Measurements from ENCODE around the gene RNH1. TPM values are rescaled to one million over a fixed set of nuclear protein-coding genes. Genes with fewer than 3 reads are reported as not detected.
"Not testable (repeated sequence)": the region's sequence is repeated elsewhere in the genome, so short reads cannot be mapped to it uniquely, and the experiment has no call there.

Gene RNH1
- total RNA-seq, 1 donor from 2014 or later = 152 TPM

GRCh38 chr11:518463-519202, 11.6 kb upstream of the RNH1 start:
- ATAC-seq = peak; percentile 96

GRCh38 chr11:516918-517685, 10.1 kb upstream of the RNH1 start:
- not testable (repeated sequence) for ATAC-seq

GRCh38 chr11:516400-516799, 9.4 kb upstream of the RNH1 start:
- ATAC-seq = no peak

DNA sequence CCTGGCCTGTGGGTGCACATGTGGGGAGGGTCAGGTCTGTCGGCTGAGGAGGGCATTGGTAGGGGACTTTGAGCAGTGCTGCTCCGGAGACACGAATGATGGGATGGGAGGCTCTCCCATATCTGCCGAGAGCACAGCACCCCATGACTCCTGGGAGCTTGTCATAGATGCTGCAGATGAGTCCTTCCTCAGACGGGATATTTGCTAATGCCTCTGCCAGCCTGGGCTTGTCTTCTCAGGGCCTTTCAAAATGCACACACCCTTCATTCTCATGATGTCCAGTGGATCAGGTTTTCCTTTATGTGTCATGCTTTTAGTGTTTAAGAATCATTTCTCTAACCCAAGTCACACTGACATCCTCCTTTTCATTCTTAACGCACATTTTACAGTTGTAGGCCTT, 8.1 kb upstream of the RNH1 start:
- peak; percentile 87 for ATAC-seq

DNA sequence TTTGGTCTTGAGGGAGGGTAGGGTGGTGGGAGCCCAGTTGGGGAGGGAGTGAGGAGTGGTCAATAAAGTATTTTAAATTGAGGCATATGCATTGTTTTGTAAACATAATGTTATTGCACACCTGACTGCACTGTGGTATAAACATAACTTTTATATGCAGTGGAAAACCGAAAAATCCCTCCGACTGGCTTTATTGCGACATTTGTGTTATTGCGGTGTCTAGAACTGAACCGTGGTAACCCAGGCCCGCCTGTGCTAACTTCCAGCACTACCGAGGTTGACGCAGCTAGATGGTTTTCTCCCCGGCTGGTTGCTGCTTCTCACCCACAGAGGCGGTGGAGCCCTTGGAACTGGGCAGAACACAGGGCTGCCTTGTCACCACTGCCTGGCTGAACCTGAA, 7.6 kb upstream of the RNH1 start:
- ATAC-seq = peak; percentile 35

- no peak for ATAC-seq
Observed at GRCh38 chr11:512761-513595, 5.9 kb upstream of the RNH1 start.

DNA sequence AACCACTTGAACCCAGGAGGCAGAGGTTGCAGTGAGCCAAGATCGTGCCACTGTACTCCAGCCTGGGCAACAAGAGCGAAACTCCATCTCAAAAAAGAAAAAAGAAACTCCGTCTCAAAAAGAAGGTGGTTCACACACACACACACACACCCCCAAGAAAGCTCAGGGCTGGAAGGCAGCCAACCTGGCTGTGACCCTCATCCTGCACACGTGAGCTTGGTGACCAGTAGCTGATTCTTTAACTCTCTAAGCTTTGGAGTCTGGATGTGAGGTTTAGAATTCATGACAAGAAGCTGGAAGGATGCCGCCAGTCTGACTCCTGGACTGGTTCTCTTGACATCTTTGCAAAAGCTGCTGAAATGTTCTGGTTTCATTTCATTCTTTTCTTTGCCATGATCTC, 1.9 kb upstream of the RNH1 start:
- ATAC-seq = no peak

GRCh38 chr11:507727-508515, 879 bp upstream of the RNH1 start:
- ATAC-seq = no peak

DNA sequence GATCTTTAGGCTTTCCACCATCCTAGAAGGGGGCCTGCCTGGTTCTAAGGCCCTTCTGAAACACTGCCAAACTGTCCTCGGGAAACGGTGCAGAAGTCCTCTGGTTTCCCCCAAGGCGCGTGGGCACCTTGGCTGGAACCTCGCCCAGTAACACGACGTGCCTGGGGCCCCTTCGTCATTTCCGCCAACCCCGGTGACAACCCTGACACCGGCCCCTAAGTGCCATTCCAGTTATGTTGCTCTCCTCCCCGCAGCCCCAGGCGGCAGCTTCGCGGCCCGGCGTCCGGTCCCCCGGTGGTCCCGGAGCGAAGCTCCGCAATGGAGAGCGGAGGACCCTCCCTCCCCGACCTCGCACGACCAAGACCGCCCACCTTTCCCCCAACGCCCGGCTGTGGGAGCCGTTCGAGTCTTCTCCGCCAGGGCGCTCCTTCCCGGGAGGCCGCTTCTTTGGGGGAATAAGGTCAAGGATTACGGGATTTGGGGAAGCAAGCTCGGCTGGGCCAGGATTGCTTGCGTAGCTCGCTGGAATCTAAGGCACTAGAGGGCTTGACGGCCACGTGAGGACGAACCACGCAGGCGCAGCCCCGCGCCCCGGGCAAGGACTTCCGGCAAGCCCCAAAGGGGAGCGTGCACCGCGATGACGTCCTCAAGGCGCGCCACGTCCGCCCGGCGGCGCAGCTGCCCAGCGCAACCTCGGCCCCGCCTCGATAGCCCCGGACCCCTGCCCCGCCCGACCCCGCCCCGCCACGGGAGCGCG, 626 bp downstream of the RNH1 start:
- ATAC-seq = peak; percentile 81

GRCh38 chr11:504994-505344, 2.1 kb downstream of the RNH1 start:
- ATAC-seq = no peak

GRCh38 chr11:504053-504993, 2.7 kb downstream of the RNH1 start:
- ATAC-seq = peak; percentile 10

- no peak for ATAC-seq
Observed at GRCh38 chr11:503179-503981, 3.7 kb downstream of the RNH1 start.

DNA sequence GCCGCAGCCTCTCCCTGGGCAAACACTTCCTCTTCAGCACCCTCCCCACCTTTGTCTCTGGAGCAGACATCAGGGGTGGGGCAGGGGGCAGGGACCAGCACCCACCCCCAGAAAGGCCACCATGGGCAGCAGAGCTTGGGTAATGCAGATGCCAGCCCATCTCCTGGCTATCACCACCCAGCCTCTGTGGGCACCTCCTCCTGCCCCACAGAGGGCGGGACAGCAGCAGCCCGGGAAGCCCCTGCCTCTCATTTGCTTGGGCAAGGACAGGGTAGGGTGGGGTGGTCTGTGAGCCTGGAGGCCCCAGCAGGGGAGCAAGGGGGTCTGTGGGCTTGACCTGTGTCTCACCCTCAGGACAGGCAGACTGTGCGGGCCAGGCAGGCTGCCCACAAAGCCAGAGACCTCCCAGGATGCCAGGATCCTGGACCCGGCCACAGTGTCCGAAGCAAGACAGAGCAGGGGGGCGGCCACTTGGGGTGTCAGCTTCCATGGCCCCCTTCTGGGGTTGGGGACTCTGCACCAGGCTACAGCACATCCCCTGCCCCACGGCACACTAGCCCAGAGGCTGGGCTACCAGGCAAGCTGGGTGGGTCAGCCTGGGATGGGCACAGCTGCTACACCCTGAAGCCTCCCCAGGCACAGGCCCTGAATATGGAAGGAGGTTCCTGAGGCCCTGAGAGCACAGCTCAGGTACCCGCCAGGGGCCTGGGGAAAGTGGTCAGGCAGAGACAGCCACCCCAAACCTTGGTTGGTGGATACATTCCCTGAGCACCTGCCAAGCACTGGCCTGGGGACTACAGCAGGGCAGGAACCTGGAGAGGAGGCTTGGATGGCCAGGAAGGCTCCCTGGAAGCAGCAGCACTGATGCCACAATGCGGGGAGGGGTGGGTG, 4.5 kb downstream of the RNH1 start:
- no peak for ATAC-seq

GRCh38 chr11:501683-502287, 5.3 kb downstream of the RNH1 start:
- ATAC-seq = no peak

DNA sequence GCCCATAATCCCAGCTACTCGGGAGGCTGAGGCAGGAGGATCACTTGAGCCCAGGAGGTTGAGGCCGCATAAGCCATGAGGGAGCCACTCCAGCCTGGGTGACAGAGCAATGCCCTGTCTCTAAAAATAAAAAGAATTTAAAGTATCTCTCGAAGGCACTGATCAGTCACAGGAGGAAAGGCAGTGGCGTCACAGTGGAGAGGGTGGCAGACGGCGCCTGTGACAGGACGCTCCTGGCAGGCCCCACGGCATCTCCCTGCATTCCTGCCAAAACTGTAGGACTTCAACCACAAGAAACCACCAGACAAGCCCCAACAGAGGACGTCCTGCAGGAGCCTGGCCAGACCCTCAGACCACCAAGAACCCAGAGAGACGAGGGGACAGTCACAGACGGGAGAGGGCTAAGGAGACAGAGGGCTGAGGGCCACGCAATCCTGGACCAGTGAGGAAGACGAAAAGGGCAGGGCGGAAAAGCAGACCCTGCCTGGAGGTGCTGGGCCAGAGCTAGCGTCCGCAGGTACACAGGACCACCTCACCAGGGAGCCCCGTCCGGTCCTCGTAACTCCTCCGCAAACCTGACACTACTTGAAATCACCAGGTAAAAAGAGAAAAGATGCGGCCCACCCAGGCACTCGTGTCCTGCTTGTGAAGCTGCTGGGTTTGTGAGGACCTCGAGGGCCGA, 5.9 kb downstream of the RNH1 start:
- no peak for ATAC-seq

- no peak for ATAC-seq
Observed at GRCh38 chr11:499201-500076, 7.6 kb downstream of the RNH1 start.

Measured in esophagus mucosa (tissue), 1 donor.